ENCODE measurements around the gene BLOC1S5.

BLOC1S5 gene, protein sequence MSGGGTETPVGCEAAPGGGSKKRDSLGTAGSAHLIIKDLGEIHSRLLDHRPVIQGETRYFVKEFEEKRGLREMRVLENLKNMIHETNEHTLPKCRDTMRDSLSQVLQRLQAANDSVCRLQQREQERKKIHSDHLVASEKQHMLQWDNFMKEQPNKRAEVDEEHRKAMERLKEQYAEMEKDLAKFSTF

DNA sequence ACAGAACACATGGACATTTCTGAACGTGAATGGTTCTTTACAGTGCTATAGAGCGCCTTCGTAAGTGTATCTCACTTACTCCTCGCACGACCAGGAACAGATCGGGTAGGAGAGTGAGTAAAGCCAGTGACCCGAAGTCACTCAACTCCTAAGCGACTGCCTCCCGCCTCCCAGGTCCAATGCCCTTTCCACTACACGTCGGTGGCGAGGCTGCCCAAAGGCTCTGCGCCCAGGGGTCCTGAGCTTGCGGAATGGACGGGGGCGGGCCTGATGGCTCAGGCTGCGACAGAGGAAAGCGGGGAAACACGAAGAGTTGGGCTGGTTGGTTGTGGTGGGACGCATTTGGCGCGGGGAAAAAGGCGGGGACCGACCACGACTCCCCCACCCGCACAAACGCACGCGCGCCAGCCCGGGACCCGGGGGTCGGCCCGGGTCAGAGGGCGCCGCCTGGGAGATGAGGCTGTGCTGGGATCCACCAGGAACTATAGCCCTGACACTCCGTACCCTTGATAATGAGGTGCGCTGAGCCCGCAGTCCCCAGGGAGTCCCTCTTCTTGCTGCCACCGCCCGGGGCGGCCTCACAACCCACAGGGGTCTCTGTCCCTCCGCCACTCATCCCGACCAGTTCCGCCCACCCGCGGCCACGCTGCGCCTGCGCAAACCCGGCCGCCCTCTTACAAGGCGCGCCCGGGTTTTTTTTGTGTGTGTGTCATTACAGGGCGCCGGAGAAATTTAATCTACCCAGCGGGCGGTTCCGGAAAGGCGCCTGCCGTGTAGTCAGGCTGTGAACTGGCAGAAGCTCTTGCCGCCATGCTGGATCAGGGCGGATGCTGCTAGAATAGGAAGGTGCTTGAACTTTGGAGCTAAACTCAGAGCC is at the start of gene BLOC1S5:
Gene BLOC1S5 (minus strand): TSS at position 629 of the 877 bp plus-strand sequence. CDS start 13 bp downstream, at position 616.
- peak; percentile 95 for DNase-seq (ENCODE audit: low read depth)

- no peak for DNase-seq (ENCODE audit: low read depth)
Observed at GRCh38 chr6:8113131-8113654, 49.0 kb upstream of the BLOC1S5 start.

DNA sequence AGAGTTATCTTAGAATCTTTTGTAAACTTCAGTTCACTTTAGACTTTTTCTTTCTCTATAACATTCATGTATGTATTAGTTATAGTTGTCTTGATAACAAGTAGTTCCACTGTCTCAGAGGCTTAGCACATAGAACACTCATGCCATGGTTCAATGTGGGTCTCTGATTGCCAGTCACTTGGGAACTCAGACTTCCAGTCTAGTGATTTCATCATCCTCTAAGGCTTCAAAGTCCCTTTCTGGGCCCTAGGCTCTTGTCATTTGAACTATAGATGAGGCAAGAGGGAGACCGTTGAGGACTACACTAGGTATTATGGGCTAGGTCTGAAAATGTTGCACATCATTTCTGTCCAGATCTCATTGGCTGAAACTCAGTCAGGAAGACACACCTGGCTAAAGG is 46.5 kb upstream of the BLOC1S5 start:
- no peak for DNase-seq (ENCODE audit: low read depth)

DNA sequence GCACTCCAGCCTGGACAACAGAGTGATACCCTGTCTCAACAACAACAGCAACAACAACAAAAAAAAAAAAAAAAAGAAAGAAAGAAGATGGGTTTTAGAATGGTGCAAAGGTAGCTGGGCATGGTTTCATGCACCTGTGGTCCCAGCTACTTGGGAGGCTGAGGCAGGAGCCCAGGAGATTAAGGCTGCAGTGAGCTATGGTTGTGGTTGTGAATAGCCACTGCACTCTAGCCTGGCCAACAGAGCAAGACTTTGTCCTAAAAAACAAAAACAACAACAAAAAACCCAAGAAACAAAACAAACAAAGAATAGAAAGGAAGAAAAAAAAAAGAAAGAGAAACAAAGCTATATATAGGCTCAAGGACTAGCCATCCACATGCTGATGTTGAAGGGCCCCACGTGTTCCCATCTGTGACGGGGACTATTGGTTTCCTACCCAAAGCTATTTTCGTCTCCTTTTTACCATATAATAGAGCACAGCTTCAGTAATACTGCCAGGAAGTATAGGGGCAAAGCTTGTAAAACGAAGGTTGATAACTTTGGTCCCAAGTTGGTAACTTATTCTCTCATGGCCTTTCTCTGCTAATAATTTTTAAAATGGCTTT is 46.0 kb upstream of the BLOC1S5 start:
- no peak for DNase-seq (ENCODE audit: low read depth)

DNA sequence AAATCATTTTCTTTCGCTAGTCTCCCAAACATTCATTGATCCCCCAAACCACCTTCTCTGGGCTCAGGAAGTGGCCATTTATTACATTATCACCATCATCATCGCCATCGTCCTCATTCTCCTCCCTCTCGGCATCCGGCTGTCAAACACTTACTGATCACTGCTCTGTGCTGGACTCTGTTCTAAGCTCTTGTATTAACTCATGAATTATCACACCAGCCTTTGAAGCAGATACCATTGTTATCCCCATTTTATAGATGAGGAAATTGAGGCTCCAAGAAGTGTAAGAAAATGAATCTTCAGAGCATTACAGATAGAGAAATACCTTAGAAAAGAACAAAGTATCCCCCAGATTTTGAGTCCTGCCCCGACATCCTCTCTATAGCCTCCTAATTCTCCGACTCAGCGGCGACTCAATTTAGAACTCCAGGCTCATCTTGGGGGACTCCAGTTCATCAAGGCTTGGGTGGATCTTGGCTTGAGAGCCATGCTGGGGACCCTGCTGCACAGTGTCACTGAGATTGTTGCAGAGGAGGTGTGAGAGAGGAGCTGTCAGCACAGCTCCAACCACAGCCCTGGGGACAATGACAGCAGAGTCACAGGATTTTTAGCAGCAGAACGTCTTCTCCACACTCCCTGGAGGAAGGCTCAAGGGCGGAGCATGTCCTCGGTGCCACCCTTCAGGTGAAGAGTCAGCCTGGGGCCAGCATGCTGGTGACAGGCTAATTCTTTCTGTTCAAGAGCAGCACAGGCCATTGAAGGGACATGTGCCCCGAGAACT is 44.8 kb upstream of the BLOC1S5 start:
- no peak for DNase-seq (ENCODE audit: low read depth)

- DNase-seq (ENCODE audit: low read depth), result no peak
Observed at GRCh38 chr6:8108031-8108660, 44.0 kb upstream of the BLOC1S5 start.

- no peak for DNase-seq (ENCODE audit: low read depth)
Observed at GRCh38 chr6:8105791-8106190, 41.6 kb upstream of the BLOC1S5 start.

GRCh38 chr6:8103726-8104125 is 39.5 kb upstream of the BLOC1S5 start:
- DNase-seq (ENCODE audit: low read depth), result no peak

DNA sequence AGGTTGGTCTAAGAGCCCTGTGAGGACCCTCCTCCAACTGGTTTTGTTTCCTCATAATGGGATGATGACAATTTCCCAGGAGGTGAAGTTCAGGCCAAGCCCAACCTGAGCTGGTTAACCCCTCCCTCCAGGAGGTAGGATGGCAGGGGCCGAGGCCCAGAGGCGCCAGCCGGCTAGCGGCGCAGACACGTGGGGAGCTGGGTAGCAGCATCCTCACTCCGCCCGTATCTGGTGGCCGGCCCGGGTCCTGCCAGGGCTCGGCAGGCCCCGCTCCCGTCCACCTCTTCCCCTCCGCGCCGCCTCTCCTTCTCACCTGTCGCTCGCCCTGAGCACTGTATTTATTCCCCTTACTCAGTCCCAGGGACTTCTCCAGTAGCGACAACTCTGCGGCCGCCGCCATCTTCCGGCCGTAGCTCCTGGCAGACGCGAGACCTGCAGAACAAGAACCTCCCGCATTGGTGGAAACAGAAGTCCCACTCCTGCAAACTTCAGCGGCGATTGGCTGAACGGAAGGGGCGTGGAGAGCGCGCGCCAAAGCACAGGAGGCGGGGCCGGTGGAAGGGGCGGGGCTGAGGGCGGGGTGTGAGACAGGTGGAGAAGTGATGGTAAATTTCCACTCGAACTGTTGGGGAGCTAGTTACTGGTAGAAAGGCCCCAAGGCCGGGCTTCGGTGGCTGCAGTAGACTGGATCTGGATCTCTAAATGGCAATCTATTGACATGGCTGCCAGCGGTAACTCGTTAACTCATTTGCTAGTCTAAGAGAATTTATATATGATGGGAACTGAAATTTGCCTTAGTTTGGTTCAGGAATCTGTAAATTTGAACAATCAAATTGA is 38.2 kb upstream of the BLOC1S5 start, which contains the start of gene EEF1E1:
Gene EEF1E1 (minus strand): TSS at position 427 of the 837 bp plus-strand sequence. CDS start 27 bp downstream, at position 400.
- DNase-seq (ENCODE audit: low read depth), result peak; percentile 97

DNA sequence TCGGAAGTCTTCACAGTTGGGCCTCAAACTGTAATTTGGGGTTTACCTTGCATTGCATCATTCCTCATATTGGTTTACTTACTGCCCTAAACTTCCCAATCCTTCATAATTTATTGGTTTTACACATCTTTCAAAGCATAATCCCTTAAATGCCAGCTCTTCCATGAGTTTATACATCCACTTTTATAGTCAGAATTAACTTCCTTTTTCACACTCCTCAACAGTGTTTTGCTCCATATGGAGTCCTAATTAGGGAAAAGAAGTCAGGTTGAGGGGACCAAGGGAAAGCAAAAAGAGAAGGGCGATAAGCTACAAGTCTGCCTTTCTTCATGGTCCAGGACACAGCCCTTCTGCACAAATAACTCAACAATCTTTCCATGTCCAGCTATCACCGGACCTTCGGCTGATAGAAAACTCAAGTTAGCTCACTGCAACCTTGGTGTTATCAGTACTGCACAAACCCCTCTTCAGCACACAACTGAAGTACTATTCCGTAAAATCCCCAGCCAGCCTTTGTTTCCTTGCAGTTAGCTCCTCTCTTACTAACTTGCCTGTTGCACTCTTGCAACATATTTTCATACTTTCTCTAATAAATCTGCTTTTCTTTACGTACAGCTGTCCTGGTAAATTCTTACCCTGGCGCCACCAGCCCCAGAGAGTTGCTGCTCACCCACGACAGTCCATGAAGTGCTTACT is 36.1 kb upstream of the BLOC1S5 start:
- no peak for DNase-seq (ENCODE audit: low read depth)

DNA sequence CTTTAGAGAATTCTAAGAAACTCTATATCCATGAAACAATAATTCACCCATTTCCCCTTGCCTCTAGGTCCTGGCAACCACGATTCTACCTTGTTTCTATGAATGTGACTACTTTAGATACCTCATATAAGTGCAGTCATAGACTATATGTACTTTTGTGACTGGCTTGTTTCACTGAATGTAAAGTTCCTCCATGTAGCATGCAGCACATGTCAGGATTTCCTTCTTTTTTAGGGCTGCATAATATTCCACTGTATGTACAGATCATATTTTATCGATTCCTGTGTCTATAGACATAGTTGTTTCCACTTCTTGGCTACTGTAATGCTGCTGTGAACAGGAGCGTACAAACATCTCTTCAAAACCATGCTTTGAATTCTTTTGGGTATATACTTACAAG is 26.5 kb upstream of the BLOC1S5 start:
- DNase-seq (ENCODE audit: low read depth), result no peak

- no peak for DNase-seq (ENCODE audit: low read depth)
Observed at GRCh38 chr6:8088886-8089285, 24.7 kb upstream of the BLOC1S5 start.

DNA sequence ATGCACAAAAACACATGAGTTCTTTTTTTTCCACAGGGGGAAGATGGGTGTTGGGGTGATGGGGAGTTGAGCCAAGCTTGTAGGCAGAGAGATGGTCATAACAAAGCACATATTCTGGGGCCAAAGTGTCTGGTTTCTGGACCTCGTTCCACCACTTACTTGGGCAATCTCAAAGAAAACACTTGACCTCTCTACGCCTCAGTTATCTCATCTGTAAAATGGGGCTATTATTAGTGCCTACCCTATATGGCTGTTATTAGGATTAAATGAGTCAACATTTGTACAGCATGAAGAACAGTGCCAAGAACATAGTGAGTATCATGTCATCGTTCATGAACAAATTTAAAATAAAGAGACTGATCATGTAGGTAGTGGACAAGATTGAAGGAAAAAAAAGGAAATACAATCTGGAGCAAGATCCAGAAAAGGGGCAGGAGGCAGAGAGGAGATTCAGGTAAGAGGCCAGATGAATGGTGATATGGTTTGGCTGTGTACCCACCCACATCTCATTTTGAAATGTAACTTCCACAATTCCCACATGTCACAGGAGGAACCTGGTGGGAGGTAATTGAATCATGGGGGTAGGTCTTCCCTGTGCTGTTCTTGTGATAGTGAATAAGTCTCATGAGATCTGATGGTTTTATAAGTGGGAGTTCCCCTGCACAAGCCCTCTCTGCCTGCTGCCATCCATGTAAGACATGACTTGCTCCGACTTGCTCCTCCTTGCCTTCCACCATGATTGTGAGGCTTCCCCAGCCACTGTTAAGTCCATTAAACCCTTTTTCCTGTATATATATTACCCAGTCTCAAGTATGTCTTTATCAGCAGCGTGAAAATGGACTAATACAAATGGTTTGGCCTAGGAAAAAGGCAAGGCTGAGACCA is 23.9 kb upstream of the BLOC1S5 start:
- DNase-seq (ENCODE audit: low read depth), result no peak

DNA sequence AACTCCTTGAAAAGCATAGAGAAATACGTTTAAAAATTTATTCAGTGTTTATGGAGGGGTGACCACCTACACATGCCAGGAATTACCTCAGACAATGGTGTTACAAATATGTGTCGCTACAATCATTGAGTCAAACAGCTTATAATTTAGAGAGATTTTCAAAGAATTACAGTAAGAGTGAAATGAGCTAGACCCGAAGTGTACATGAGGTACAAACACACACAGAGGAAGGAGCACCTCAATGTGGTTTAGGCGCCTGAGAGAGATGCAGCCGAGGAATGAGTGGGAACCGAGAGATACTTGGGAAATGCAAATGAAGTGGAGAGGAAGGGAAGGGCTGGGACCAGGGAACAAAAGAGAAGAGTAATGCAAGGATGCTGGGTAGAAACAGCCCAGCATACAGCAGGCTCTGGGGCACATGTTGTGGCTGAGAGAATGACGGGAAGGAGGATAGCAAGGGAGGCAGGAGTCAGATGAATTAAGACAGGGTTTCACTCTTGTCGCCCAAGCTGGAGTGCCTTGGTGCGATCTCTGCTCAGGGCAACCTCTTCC is 22.6 kb upstream of the BLOC1S5 start:
- DNase-seq (ENCODE audit: low read depth), result no peak

GRCh38 chr6:8085053-8085511 is 20.9 kb upstream of the BLOC1S5 start:
- DNase-seq (ENCODE audit: low read depth), result no peak

DNA sequence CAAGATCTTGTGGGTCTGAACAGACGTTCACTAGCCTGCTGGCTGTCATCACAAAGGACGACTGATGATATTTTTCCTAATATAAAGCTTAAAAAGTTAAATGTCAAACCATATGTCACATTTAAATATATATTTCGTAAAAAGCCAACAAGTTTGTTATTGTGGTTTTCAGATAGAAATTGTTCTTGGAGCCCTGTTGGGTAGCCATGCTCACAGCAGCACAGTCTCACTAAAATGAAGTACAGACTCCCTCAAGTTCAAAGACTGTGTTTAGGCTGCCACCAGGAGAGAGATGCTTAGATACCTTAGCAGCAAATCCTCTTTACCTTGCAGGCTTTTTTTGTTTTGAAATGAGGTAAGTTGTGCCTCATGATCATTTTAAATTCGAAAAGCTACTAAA is 20.4 kb upstream of the BLOC1S5 start:
- no peak for DNase-seq (ENCODE audit: low read depth)

DNA sequence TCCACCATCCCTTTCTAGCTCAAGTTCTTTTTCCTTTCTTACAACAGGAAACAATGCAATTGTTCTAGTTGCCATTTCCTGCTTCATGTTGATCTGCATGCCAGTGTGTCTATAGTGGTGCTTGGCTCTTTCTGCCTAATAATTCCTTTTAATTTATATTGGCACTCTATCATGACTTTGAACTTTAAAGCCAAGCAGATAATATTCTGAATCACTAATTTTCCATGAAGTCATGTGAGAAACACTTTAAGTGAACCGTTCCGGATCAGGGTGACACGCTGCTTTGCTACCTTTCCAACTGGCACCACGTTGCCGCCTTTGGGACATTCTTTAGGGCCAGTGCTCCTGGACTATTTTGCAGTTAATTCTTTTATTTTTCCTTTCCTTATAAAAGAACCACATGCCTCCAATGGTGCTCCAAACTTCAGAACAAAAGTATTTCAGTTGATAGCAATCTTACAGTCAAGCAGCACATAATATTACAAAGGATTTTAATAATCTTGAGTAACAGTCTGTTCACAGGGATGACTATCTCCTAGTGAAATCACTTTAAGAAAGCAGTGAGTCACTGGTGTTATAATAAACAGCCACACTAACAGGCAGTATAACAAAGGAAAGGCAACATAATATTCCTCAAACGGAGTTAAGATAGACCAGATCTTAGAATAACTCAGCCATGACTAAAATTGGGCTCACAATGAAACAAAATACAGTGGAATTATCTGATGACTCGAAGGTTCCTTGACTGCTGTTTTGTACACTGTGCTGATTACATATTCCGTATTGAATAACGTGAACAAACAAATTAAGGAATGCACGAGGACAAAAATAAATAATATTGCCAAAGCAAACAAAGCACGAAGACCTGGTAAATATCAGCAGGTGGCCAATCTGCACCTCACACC is 19.0 kb upstream of the BLOC1S5 start:
- DNase-seq (ENCODE audit: low read depth), result no peak

Measured in stimulated activated CD8-positive, alpha-beta memory T cell treated with anti-CD3 and anti-CD28 coated beads, Interleukin-15, amount 100 ng/mL, for 24 hours (primary cell).